GM18873 (cell line): ENCODE measurements around the gene RAI1.

Experiments used
- ATAC-seq: cut with Tn5 transposase; IDR thresholded peaks from one replicate; pipeline ENCODE4 v1.9.1; 2021; ENCODE audit warnings: mild to moderate bottlenecking, moderate library complexity, moderate number of reproducible peaks; ENCODE audit not compliant: unreplicated experiment, low FRiP score

RAI1 gene

DNA sequence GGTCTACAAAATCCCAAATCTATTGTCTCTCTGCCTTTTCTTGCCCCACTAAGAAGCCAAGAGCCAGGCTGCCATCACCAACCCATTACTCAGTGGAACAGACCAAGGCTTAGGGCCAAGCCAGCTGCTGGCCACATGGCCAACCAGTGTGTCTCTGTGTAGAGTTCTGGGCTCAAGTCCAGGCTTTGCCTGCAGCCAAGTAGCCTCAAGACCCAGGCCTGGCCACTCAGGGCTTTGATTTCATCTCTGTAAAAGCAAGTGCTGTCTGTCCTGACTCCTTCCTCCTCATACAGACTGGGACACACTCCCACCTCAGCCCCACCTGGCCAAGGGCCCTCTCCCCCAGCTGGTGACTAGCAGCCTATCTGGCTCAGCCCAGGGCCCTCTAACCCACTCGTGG lies 140.9 kb downstream of the RAI1 start:
- ATAC-seq, result no peak

DNA sequence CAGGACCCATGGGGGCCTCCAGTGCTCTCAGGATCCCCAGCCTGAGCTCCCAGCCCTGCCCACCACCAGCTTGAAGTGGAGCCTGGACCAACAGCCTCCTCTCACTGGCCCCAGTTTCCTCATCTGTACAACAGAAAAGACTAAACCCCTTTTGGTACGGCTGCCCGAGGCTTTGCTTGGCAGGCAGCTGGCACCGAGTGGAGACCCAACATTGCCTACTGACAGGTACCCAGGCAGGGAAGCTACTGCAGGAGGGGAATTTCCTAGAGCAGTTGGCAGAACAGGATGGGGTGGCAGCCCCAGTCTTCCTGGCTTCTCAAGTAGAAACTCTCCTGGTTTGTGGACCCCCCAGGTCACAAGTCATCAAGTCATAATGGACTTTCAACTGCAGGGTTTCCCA lies 141.4 kb downstream of the RAI1 start:
- no peak for ATAC-seq

GRCh38 chr17:17823433-17824118 lies 142.3 kb downstream of the RAI1 start:
- peak; percentile 36 for ATAC-seq

- no peak for ATAC-seq
These were observed 143.0 kb downstream of the RAI1 start for GRCh38 chr17:17824119-17824782.

GRCh38 chr17:17824783-17825614 lies 143.7 kb downstream of the RAI1 start:
- ATAC-seq, result no peak

DNA sequence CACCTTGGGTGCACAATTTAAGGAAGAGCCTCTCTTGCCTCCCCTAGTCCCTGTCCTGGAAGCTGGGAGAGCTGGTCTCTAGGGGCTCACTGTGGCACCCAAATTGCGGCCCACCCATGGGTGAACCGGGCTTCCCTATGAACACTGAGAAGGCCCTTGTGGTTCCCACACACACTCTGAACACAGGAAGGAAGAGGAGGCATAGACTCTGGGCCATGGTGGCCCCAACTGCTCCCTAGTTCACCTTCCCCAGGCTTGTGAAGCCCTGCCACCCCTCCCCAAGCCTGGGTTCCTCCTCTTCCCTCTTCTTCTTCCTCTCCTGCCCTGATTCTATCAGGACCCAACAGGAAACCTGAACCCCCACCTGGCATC lies 145.1 kb downstream of the RAI1 start:
- ATAC-seq, result no peak

GRCh38 chr17:17826942-17827785 lies 145.9 kb downstream of the RAI1 start:
- no peak for ATAC-seq

DNA sequence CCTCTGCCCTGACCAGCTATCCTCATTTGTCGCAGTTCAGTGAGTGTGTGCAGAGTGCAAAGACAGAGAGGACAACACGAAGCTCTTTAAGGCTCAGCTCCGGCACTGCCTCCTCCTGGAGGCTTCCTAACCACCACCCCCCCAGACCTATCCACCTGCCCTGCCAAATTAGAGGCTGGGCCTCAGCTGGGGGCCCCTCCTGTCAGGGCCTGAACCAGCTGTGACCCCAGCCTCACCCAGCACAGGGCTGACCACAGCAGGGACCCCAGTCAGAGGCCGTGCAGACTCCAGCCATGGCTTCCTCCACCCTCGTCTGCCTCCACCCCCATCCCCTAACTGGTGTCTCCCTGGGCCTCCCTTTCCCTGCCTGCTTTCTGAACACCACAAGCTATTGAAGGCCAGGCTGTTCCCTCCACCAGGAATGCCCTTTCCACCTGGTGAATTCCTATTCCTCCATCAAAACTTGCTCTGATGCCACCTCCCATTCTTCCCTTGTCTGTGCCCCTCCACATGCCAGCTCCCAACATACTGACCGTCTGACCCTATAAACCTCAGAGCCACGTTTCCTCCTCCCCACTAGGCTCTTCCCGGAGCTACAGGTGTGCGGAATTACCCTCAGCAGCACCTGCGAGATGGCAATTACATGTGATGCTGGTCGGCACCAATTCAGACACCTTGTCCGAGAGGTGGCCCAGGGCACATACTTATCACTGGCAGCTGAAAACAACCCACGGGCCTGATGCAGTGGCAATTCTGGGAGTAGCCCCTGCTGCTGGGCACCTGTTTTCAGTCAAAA lies 146.8 kb downstream of the RAI1 start:
- no peak for ATAC-seq

DNA sequence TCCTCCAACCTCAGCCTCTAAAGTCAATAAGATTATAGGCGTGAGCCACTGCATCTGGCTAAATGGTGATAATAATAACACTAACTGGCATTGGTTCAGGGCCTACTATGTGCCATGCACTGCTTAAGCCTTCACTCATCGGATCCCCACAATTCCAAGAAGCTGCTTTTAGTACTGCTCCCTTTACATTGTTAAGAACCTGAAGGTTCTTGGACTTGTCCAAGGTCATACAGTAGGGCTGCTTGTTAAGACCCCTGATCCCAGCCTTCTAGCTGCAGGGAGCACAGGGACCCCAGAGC lies 149.0 kb downstream of the RAI1 start:
- ATAC-seq, result no peak

DNA sequence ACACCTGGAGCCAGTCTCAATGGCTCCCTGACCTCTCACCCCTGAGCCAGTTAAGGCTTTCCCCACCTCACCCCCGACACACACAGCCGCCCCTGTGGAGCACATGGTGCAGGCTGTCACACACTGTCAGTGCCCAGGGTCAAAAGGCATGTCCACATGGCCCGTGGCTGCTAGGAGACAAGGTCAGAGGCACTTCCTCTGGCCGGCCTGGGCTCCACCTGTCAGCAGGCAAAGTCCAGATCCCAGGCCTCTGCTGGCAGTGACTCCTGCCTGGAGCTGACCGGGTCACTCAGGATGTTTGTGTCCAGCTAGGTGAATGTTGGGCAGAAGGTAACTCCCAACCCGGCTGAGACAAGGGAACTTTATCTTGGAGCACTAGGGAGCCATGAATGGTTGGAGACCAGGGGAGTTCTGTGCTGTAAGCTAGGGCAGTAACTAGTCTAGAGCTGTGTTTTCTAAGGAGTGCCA lies 149.5 kb downstream of the RAI1 start:
- ATAC-seq, result no peak

DNA sequence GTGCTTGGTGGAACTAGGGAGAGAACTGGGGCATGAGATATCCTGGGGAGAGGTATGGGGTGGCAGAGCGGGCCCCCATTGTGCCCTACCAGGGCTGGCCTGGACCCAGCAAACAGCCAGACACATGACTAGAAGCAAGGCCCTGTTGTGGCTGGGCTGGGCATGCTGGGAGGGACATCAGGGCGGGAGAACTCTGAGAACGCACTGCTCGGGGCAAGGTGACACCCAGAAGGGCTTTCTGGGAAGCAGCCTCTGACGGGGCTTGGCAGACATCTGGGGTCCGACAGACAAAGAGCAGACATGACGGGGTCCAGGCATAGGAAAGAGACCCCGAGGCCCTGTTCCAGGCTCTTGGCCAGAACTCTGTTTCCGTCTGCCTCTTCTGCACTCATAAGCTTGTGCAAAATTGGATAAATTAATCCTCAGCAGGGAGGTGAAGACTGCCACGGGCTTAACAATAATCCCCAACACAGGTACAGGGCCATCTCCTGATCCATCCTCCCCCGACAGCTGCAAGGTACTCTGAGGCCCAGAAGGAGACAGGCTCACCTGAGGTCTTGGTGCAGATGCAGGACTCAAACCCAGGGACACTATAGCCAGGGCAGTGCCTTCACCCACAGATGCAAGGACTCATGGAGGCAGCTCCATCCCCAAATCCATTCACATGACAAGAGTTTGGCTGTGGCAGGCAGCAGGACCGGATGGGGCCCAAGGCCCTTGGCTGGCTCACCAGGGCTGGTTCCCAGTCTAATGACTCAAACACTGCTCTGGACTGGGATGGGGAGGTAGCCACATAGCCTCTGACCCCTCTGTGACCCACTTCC lies 150.2 kb downstream of the RAI1 start:
- no peak for ATAC-seq

DNA sequence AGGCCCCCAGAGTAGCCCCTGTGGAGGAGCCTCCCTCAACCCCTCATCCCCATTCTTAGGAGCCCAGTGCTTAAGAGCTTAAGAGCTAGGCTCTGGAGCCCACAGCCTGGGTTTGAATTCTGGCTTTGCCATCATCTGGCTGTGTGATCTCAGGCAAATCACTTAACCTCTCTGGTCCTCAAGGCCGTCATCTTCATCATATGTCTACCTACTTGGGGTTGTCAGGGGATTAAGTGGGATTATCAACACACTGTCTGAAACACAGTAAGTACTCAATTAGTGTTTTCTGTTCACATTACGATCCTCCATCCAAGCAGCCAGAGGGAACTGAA lies 150.7 kb downstream of the RAI1 start:
- ATAC-seq, result no peak

GRCh38 chr17:17833658-17834357 lies 152.6 kb downstream of the RAI1 start:
- no peak for ATAC-seq

- no peak for ATAC-seq
These were observed 153.7 kb downstream of the RAI1 start for GRCh38 chr17:17834974-17835373.

GRCh38 chr17:17835415-17836249 lies 154.4 kb downstream of the RAI1 start:
- no peak for ATAC-seq

DNA sequence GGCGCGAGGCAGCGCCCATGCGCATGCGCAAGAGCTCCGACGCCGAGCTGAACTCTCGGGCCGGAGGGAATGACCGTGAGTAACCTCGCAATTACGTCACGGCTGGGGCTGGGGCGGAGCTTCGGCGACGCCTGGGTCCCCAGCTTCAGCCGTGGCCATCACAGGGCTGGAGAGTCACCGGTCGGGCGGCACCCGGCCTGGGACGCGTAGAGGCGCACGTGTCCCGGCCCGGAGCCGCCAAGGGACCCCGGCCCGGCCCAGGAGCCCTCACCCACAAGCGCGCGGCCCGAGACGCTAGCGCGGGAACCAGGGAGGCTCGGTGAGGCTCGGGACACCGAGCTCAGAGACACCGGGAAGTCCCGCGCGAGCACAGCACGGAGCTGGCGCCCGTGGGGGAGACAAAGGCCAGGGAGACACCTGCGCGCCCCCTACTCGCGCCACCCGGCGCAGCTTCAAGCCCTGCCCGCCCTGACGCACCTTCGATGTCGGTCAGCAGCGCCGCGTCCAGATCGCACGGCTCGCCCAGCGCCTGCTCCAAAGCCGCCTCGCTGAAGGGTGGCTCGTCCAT lies 155.1 kb downstream of the RAI1 start:
- ATAC-seq, result peak; percentile 67

- peak; percentile 5 for ATAC-seq
These were observed 155.6 kb downstream of the RAI1 start, which contains the start of gene SREBF1 for GRCh38 chr17:17836818-17837379. TSS of gene SREBF1 (minus strand) at chr17:17836986. CDS start at chr17:17836817, 169 bp downstream.
